HG03378 (cell line): Measurements from ENCODE around the gene DBF4B.

ENCODE experiments used
- ATAC-seq: cut with Tn5 transposase; IDR thresholded peaks from one replicate; pipeline ENCODE4 v1.9.1; 2021; ENCODE audit warnings: mild to moderate bottlenecking, moderate library complexity; ENCODE audit not compliant: unreplicated experiment

DBF4B gene

DNA sequence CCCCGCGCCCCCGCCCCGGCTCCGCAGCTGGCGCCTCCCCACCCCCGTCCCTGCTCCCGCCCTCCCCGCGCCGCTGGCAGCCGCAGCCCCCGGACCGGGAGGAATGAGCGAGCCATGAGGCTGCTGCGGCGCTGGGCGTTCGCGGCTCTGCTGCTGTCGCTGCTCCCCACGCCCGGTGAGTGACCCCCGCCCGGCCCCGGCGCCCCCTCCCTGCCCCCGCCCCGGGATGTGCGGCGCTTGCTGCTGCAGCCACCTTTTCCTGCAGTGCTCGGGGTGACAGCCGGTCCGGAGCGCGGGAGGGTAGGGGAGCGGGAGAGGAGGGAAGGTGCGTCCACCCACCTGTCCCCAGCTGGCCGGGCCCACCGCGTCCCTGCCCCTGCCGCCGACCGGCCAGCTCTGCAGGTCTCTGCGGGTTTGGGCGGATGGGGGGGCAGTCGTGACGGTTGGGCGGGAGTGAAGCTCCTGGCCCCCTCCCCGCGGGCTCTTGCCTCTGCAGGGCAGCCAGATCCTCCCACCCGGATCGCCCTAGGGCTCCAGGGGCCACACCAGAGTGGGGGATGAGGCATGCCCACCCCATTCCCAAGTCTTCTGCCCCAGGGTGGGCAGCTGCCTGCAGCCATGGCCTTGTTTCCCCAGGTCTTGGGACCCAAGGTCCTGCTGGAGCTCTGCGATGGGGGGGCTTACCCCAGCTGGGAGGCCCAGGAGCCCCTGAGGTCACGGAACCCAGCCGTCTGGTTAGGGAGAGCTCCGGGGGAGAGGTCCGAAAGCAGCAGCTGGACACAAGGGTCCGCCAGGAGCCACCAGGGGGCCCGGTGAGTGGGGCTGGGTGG, 50.8 kb downstream of the DBF4B start:
- no peak for ATAC-seq

DNA sequence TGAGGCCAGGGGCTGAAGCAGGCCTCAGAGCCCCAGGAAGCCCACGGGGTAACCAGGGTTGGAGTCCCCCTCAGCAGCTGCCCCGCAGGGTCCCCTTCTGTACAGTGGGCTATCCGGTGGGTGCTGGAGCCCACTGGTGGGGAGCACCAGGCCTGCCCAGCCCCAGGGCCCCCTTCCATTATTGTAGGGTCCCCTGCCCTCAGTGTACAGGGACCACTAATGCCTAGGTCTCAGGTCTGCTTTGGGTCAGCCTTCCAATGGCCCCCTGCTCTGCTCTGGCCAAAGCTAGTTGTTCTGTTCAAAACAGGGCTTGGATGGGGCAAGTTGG, 51.4 kb downstream of the DBF4B start:
- ATAC-seq, result no peak

DNA sequence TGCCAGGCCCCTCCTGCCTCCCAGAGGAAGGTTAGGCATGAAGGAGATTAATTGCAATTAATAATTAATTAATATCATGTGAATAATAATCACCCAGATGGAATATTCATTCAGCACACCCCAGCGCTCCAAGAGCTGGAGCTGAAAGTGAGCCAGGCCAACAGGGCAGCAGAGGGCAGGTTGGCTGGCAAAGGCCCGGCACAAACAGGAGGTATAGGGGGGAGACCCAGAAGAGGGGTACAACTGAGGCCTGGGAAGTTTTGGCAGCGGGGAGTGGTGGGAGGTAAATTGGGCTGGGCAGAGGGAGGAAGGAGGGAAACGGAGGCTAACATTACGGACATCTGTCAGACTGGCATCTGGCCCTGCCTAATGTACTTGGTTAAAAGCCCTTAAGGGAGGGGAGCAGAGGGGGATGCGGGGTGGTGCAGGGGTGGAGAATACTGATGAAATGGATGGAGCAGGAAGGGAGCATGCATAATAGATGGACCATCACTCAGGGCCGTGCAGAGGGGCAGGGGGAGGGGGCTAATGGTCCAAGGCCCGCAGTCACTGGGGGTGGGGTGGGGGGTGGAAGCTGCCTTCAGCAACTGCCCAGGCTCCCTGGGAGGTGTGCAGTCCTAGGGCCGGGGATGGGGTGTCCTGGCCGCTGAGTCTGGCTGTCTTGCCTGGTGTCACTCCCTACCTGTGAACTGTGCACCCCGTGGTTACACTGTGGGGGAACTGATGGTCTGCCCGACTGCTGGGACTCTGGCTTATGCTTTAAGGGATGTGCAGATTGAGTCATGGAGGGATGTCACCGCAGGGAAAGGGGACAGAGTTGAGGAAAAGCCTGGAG, 52.2 kb downstream of the DBF4B start:
- no peak for ATAC-seq

GRCh38 chr17:44761932-44762810, 53.7 kb downstream of the DBF4B start:
- ATAC-seq, result no peak

DNA sequence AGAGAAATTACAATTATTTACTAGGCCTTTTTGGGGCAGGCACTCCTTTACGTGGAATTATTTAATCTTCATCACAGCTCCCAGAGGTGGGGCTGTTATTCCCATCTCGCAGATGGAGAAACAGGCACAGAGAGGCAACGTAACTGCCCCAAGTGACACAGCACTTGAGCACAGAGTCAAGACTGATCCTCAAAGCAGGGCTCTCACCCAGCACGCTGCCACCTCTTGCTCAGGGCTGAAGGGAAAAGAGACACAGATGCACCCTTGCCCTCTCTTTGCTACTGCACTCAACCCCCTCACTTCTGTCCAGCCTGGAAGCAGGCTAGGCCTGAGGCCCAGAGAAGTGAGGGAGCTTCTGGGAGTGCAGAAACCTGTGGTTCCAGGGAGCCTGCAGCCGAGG, 54.7 kb downstream of the DBF4B start:
- ATAC-seq, result no peak

DNA sequence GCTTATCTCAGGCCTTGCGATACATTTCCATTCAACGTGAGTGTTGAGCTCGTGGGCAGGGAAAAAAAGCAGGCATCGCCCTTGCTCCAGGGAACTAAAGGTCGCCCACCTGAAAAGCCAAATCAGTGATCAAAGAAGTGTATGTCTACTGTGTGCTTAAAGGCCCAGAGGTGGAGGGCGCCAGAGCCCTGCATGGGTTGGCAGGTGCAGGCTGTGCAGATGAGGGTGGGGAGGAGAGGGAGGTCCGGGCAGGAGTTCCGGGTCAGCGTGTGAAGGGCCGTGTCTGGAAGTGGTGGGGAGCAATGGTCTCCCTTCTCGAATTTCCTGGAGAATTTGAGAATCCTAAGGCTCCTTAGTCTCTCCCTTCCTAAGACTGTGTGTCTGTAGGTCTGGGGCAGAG, 57.5 kb downstream of the DBF4B start:
- no peak for ATAC-seq

DNA sequence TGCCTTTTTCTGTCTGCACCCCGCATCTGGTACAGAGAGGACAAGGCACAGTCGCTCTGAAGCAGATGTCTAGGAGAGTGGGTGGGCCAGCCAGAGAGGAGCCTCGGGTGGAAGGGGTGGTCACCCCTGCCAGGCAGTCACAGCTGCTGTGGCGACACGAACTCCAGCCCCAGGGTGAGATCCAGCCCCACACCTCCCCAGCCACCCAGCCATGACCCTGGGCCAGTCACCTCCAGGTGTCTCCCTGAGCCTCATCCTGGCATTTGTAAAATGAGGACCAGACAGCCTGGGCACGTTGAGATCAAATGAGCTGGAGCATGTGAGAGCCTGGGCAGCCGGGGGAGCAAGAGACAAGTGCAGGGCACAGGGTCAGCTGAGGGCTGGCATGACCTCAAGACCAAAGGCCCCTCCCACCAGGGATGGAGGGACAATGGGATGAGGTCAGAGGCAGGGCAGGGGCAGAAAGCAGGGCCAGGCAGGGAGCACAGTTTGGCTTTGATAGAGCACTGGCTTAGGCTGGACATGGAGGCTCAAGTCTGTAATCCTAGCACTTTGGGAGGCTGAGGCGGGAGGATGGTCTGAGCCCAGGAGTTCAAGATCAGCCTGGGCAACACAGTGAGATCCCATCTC, 58.1 kb downstream of the DBF4B start:
- ATAC-seq, result no peak

DNA sequence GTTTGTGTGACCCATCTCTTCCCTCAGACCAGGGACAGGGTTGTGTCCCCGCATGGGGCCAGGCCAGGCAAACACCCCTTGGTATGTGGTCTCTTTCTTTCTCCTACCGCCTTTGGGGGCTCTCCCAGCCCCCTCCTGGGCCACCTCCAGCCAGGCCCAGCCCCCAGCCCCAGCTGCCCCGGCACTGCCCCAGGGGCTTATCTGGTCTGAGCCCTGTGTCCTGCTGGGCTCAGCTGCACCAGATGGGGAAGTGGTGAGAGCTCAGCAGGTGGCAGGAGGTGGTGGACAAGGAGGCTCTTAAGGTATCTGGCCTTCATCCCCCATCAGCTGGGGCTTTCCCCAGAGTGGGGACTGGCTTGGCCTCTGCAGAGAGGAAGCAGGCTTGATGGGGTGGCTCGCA, 59.0 kb downstream of the DBF4B start:
- no peak for ATAC-seq

GRCh38 chr17:44768505-44769142, 60.2 kb downstream of the DBF4B start:
- no peak for ATAC-seq

GRCh38 chr17:44769230-44769629, 60.8 kb downstream of the DBF4B start:
- no peak for ATAC-seq

GRCh38 chr17:44769647-44770084, 61.2 kb downstream of the DBF4B start:
- ATAC-seq, result no peak

DNA sequence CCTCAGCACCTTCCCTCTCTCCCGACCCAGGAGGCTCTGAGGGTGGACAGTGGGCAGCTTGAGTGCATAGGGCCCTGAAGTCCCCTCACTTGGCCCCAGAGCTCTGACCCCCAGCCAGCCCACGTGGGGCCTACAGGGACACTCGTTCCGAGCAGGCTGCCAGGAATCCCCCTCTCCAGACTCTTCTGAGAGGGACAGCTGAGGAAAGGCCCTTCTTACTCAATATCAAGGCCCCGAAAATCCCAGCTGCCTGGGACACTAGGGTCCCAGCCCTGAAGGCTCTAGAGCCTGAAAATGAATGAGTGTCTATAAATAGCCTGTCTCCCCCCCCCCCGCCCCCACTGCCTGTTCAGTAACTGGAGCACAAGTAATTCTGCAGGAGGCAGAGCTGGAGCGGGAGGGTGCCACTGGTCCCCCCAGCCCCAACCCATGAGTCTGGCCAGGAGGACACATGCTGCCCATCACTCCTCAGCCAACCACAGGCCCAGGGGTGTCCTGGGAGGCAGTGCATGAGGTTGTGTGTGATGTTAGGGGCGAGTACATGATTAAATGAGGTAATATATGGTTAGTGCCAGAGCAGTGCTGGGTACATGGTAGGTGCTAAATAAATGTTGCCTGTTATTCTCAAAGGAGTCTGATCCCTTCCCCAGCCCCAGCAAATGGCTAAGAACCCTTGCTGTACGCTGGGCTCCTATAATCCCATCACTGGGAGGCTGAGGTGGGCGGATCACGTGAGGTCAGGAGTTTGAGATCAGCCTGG, 61.9 kb downstream of the DBF4B start:
- ATAC-seq, result no peak

GRCh38 chr17:44772308-44773045, 64.0 kb downstream of the DBF4B start:
- no peak for ATAC-seq

DNA sequence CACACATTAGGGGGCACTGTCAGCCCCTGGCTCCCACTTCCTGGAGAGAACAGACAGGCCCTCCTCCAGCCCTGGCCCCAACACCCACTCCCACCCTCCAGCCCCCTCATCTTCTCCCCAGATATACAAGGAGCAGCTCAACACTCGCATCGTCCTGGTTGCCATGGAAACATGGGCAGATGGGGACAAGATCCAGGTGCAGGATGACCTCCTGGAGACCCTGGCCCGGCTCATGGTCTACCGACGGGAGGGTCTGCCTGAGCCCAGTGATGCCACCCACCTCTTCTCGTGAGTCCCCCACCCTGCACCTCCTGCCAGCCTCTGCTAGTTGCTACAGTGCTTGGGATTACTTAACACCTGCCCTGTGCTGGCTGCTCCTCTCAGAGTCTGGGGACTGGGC, 64.7 kb downstream of the DBF4B start:
- ATAC-seq, result no peak

- peak; percentile 27 for ATAC-seq
Measured at GRCh38 chr17:44774271-44775135, 66.0 kb downstream of the DBF4B start.

DNA sequence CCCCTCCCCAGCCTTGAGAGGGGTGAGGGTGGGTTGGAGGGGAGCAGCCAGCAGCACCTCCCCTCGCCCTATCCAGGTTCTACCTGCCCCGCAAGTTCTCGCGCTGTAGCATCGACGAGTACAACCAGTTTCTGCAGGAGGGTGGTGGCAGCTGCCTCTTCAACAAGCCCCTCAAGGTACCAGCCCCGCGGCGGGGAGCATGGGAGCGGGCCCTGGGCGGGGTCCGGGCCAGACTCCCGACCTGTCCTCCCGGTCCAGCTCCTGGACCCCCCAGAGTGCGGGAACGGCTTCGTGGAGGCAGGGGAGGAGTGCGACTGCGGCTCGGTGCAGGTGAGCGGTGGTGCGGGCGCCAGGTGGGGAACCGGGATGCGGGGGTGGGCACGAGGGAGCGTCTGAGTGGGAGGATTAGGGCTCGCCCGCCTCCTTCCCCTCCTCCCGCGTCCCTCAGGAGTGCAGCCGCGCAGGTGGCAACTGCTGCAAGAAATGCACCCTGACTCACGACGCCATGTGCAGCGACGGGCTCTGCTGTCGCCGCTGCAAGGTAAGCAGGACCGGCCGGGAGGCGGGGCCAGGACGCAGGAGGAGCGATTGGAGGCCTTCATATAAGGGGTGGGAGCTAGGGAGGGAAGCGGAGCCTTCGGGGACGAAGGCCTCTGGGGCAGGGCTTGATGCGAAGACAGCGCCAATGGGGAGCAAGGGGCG, 66.8 kb downstream of the DBF4B start:
- peak; percentile 60 for ATAC-seq
